ENCODE measurements around the gene UNC119B.

DNA sequence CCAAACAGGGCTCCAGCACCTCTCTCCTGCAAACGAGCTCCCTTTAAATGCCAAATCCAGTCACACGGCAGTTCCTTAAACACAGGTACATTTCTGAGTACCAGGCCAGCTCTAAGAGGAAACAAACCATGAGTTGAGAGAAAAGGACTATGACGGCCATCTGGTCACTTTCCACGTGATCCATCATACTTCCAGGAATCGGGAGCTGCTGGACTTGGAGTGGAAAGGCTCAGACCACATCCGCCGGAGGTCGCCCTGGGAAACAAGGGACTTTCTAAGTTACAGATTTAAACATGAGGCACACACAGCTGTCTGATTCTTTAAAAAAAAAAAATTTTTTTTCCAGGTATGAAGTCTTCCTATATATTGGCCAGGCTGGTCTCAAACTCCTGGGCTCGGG, 54.6 kb downstream of the UNC119B start:
- TF ChIP-seq GATA3 (IDR thresholded peaks at IDR 0.05; ENCODE audit: low read depth, low read length) (no peak), GATA2 (IDR thresholded peaks at IDR 0.05; ENCODE audit: low read depth, low read length) (no peak)
